KOPT-K1 (cell line): Measurements from ENCODE around the gene ZMAT5.

Experiments
- H3K27ac ChIP-seq: fragments of 200-600 bp; sonication (generic); 2 replicates; pipeline ENCODE4 v1.5.1; 2016; ENCODE audit warnings: antibody characterized with exemption, mild to moderate bottlenecking, low read depth, low read length; ENCODE audit not compliant: poor library complexity, severe bottlenecking
- H3K36me3 ChIP-seq: fragments of 200-600 bp; sonication (generic); 2 replicates; pipeline ENCODE4 v1.5.1; 2017; ENCODE audit warnings: antibody characterized with exemption, mild to moderate bottlenecking, low read length, moderate library complexity; ENCODE audit not compliant: insufficient read depth
- H3K9me3 ChIP-seq: fragments of 200-600 bp; sonication (generic); 2 replicates; pipeline ENCODE4 v1.5.1; 2017; ENCODE audit warnings: antibody characterized with exemption, low read length, mild to moderate bottlenecking; ENCODE audit not compliant: insufficient read depth, poor library complexity, severe bottlenecking

Gene ZMAT5

DNA sequence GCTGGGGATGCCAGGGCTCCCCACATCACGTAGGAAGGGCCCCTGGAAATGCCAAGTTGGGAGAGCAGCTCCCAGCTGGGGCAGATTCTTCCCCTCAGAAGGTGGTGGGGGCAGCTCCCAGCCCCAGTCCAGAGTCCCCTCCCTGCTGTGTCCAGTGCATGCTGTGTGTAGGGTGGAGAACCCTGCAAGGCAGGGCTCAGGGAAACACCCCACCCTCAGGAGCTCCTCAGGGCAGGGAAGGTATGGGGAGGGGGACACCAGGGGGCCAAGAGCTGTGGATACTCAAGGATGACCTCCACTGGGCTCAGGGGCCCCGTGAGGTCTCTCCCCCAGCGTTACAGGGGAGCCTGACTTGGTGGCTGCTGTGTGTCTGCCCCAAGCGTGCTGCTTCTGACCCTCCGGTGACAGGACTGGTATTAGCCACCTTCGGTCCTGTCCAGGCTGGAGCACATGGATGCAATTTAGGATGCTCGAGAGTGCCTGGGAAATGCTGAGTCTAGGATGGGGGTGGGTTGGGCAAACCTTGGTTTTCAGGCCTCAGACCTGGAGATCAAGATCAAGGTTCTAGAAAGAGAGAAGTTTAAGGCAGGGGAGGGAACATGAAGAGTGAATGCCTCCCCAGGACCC is 63.1 kb downstream of the ZMAT5 start:
- no peaks in the 10 kb centered on the region; the same call in 1 of the 2 replicates for H3K36me3 ChIP-seq
- H3K27ac ChIP-seq: no peak overlapping the region
- H3K9me3 ChIP-seq: no peaks in the 10 kb centered on the region

DNA sequence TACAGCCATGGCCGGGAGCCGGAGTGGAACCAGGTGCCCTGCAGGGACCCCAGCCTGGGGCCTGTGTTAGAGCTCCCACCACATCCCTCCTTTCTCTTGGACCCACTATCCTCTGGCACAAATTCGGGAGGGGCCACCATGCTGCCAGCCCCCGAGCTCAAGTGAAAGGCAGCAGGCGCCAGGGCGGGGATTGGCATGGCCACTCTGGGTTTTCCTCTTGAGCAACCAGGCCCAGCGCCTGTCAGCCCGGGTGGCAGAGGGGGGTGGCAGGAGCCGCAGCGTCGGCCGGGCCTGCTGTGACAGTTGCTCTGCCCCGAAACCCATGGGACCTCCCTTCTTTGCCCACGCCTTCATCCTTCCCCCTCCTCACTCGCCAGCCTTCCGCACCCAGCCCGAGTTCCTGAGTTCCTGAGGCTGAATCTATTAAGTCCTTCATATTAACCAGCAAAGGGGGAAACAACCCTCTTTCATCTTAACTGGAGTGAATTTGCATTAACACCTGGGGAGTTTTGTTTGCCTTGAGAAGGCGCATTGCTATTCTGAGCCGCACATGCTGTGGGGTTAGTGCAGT is 63.8 kb downstream of the ZMAT5 start:
- Histone ChIP-seq H3K36me3 (peaks cover 4% of the 10 kb centered on the region; the same call in 1 of the 2 replicates), H3K27ac (no peak overlapping the region), H3K9me3 (no peaks in the 10 kb centered on the region)

DNA sequence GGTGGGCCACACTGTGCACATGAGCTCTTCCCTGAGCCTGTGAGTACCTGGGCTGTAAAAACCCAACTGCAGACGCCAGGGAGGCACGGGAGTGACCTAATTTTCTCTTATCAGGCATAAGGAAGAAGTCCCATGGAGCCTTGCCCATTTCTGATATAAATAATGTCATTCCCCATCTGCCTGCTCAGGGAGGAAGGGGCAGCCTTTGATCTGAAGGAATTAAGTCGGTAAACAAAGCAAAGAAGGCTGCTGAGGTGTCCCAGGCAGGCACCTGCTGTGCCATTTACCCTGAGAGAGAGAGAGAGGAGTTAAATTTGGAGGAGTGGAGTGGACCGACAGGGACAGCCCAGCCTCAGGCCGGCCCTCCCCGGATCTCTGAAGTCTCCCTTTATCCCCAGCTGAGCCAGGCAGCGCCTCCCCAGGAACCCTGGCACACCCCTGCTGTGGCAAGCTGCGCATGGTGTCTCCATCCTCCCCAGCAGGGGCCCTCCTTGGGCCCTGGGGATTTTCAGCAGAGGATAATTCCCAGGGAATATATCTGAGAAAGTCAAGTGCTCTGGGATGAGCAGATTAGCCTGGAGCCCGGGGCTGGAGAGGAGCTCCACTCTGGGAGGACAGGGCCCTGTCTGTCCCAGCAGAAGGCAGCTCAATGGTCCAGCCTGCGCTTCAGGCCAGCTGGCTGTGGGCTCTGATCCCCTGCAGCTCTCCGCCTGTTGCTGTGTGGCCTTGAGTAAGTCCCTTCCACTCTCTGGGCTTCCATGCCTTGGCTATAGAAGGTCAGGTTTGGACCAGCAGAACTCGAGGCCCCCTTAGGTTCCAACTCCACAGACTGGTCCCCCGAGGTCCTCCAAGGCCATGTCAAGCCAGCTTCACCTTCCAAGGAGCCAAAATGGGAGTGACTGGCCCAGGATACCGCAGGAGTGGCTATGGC is 64.5 kb downstream of the ZMAT5 start:
- no peak overlapping the region for H3K27ac ChIP-seq

DNA sequence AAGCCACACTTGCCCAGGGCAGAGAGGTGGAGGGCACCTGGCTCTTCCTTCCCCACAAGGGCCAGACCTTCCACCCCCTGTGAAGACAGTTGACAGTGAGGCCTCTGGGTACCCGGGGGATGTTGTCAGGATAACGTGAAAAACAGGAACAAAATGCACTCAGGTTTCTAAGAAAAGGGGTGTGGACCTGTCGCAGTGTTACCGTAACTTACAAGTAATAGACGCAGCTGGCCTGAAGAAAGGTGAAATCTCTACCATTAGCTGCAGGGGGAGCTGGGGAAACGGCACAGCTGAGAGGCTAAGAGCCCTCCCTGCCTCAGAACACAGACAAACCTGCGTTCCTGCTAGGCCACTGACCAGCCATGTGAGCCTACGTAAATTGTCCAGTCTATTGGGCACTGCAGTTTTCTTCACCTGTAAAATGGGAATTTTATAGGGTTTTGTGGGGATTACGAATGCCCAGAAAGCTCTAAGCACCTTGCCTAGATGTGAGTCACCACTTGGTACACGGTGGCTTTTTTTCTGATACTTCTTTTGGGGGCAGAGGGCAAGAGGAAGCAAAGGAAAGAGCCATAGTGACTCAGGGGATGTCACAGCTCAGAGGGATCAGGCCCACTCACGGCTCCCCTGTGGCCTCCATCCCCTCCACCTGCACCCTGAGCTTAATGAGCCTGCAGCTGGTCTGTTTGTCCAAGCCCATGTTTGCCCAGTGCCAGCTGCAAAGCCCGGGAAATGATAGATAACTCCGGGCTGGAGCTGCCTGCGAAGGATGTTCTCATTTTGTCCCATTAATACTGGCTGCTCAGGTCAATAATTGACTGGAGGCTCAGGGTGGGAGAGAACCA is 65.4 kb downstream of the ZMAT5 start:
- no peaks in the 10 kb centered on the region for H3K9me3 ChIP-seq
- no peak overlapping the region for H3K27ac ChIP-seq
- peaks cover 18% of the 10 kb centered on the region for H3K36me3 ChIP-seq

More for the DNA sequence above, 64.5 kb downstream of the ZMAT5 start:
- Histone ChIP-seq H3K9me3 (no peaks in the 10 kb centered on the region), H3K36me3 (peaks cover 11% of the 10 kb centered on the region)

DNA sequence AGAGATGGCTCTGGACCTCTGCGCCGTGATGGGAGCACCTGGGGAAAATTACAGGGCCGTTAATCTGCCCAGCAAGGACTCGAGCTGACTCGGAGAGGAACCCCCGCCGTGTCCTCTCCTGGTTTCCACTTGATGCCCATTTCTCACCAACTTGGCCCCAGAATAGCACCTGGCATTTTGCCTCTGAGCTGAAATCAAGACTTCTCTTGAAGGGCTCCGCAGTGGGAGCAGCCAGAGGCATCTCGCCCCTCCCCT is 66.0 kb downstream of the ZMAT5 start:
- Histone ChIP-seq H3K27ac (no peak overlapping the region), H3K9me3 (no peaks in the 10 kb centered on the region), H3K36me3 (peaks cover 23% of the 10 kb centered on the region)

DNA sequence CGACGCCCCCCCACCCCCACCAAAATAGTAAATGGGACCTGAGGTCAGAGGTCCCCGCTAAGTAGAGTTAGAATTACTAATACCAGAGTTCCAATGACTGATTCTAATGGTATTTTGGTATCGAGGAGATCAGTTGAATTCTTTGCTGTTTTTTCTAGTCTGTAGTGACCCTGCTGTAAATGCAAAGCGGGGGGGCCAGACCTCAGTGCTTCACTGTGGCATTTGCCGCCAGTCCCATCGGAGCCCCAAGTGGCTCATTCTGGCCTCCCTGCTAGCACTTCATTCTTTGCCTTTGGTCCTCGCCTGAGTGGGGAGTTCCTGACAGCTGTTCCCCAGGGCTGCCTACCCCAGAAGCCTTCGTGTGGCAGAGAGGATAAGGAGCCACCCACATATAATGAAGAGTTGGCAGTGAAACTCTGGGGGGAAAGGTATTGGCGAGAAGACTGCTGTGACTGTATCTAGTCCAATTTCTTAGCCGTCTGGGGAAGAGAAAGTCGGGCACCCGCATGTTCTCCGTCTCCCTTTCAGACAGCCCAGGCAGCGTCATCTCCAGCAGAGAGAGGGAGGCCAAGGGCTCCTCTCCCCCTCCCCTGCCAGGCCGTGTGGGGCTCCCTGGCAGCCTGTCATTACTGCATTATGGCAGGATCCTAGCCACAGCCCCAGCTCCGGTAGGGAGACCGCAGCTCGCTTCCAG is 66.5 kb downstream of the ZMAT5 start:
- no peaks in the 10 kb centered on the region for H3K9me3 ChIP-seq
- no peak overlapping the region for H3K27ac ChIP-seq
- H3K36me3 ChIP-seq: peaks cover 28% of the 10 kb centered on the region

DNA sequence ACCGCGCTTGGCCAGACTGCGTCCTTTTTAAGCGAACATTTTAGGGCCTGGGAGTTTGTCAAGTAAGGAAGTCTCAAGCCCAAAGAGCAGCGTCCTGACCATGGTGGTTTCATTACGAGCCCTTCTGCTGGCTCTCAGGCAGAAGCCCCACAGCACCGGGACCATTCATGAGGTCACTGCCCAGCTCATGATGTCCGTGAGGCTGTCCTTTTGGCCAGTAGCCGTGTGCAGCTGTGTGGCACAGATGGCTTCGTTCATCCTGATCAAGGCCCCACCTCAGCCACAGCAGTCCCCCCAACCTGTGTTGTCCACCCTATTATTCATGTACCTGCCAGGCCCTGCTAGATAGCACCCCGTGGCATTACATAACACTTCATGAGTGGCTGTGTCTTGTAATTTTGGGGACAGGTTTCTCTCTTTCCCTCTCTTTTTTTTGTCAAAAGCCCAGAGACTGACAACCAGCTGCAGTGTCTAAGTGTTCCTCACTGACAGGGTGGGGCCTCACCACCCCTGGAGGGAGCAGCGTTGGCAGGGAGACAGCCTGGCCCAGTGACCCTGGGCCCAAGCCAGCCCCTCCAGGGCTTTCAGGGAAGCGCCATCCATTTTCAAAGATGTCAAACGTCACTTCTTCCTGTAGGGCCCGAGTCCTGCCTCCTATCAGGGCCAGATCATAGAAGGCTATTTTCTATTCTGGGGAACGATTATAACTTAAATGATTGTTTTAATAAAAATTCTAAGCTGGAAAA is 68.8 kb downstream of the ZMAT5 start:
- Histone ChIP-seq H3K9me3 (no peaks in the 10 kb centered on the region), H3K27ac (no peak overlapping the region), H3K36me3 (peaks cover 51% of the 10 kb centered on the region)

DNA sequence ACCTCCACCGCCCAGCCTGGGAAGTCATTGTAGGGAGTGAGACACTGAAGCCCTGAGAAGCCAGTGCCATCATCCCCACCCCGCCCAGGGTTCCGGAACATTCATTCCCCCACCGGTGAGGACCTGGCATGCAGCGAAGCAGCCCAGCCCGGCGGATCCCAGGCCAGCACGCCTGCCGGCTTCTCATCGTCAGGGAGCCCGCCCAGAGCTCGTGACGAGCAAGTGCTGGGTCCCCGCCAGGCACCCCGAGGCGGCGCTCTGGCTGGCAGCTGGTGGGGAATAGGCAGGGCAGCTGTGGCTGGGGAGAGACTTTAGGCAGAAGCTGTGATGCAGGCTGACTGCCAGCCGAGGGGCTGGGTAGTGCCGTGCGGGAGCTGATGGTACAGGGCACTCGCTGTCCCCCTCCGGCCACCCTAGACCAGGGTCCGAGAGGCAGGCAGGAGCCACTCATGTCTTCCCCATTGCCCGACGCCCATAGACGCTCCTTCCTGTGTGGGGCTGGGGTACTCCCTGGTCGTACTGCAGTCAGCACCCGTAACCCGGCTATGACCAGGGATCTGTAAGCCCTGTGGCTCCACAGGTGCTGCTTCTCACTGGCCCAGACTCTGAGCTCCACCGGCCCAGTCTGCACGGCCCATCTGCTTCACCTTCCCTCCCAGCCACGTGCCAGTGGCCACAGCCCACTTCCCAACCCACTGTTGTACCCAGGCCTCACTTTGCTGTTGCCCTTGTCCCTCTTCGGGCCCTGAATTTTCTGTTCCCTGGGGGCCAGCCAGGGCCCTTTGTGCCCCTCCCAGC is 71.5 kb downstream of the ZMAT5 start:
- Histone ChIP-seq H3K36me3 (peaks cover 76% of the 10 kb centered on the region), H3K27ac (no peak overlapping the region), H3K9me3 (no peaks in the 10 kb centered on the region)

DNA sequence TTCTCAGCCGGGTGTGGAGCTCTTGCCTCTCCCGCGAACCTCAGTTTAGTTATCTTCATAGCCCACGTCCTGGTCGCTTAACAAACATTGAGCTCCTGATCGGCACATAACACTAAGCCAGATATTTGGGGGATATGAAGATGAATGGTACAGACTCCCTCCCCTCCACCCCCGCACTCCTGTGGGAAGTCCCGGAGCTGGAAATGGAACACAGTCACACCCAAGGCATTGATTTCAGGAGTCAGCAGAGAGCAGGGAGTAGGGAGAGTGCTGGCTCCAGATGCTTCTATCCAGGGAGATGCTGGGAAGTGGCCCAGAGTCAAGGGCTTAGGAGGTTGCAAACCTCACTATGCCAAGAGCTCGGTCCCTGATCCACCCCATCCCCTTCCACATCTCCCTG is 73.1 kb downstream of the ZMAT5 start:
- Histone ChIP-seq H3K9me3 (no peaks in the 10 kb centered on the region), H3K27ac (no peak overlapping the region), H3K36me3 (peaks cover 84% of the 10 kb centered on the region)

DNA sequence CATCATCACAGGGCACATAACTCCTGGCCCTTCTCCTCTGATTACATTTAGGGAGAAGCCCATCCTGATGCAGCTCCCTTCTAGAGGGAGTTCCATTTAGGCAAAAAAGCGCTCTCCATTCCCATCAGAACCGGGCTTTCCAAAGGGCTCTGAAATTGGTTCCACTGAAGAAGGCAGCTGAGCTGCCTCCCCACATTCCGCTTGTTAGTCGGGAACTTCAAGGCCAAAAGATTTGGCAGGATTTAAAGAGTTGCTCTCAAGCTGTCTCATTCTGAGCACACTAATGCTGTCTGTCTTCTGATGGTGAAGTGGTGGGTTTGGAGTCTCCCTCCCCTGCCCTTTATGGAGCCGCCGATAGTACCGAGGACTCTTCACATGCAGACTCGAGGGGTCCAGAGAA is 73.6 kb downstream of the ZMAT5 start:
- Histone ChIP-seq H3K9me3 (no peaks in the 10 kb centered on the region), H3K27ac (no peak overlapping the region), H3K36me3 (peaks cover 86% of the 10 kb centered on the region)

DNA sequence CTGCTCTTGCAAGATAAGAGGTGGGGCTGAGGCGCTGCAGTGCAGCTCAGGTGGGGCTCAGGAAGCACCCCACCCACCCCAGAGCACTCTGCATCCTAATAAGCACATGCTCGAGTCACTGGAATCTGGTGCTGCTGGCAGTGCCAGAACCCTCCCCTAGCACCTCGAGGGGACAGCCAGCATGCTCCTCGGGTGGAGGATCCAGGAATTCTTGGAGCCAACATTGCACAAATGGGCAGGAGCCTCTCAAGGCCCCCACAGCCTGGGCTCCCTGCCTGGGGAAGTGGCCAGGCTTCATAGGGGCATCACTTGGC is 74.5 kb downstream of the ZMAT5 start:
- Histone ChIP-seq H3K27ac (no peak overlapping the region), H3K36me3 (peaks cover 86% of the 10 kb centered on the region), H3K9me3 (no peaks in the 10 kb centered on the region)

DNA sequence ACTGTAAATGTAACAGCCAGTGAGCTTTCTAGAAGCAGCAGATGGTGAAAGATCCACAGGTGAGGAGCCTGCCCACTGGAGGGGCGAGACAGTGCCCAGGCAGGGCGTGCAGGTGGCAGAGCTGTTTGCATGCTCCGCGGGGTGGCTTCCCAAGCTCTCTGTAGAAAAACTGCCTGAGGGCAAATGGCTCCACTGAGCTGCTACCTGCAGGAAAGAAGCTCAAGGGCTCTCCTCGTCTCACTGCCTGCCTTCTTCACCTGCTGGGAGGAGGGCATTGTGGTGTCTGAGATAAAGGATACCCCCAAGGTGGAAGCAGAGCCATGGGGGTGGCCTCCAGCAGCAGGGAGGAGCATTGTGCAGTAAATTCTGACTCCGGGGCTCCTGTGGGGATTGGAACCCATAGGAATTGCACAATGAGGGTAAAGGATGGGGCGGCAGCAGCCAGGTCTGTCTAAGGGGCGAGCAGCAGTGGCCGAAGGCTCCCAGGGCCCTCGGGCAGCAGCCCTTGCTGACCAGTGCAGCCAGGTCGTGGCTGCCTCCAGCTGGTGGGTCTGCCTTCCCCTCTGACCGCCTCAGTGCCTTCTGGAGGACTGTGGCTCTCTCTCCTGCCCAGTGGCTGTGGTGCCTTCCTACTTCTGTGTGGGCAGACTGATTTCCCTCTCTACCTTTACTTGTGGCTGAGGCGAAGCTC is 75.0 kb downstream of the ZMAT5 start:
- Histone ChIP-seq H3K36me3 (peaks cover 86% of the 10 kb centered on the region), H3K27ac (no peak overlapping the region), H3K9me3 (no peaks in the 10 kb centered on the region)

DNA sequence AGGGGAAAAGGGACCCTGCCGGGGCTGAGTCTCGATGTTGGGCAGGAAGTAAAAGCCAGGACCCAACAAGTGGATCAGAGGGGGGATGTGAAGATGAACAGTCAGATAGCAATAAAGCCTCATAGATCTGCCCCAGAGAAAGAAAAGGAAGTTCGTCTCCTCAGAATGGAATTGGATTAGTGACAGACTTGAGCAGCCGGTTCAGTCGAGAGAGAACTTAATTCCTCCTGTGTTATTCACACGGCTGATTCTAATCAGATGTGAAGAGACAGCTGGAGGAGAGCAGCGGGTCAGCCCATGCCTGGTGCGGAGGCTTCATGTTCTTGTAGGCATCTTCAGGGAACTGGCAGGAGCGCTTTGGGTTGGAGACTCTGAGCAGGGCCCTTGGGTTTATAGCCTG is 76.3 kb downstream of the ZMAT5 start:
- Histone ChIP-seq H3K9me3 (no peaks in the 10 kb centered on the region), H3K36me3 (peaks cover 82% of the 10 kb centered on the region)

More for the DNA sequence above, 76.3 kb downstream of the ZMAT5 start:
- H3K27ac ChIP-seq: no peak overlapping the region
